K562 (cell line): ENCODE data around the gene ABHD16A. TPM values are rescaled to one million over a fixed set of nuclear protein-coding genes. Genes with fewer than 3 reads are reported as not detected.

Experiments
- ADNP ChIP-seq: fragments of 200-800 bp; sonication (Bioruptor generic); IDR thresholded peaks from 2 replicates; pipeline ENCODE4 v1.6.1; 2016; ENCODE audit warnings: missing genetic modification characterization, missing compliant biosample characterization
- CBFA2T3 ChIP-seq: fragments of 450-650 bp; IDR thresholded peaks from 2 replicates; pipeline ENCODE4 v1.6.1; 2017
- CBFB ChIP-seq: sonication (generic); formaldehyde crosslinking; IDR thresholded peaks from 2 replicates; pipeline ENCODE4 v1.4.0; 2020; ENCODE audit warnings: mild to moderate bottlenecking, missing genetic modification reagents
- DMBX1 ChIP-seq: fragments of 250-450 bp; sonication (Bioruptor Pico); IDR thresholded peaks from 2 replicates; pipeline ENCODE4 v1.8.0; 2022; ENCODE audit warnings: inconsistent platforms, mild to moderate bottlenecking, moderate library complexity, borderline replicate concordance
- EWSR1 ChIP-seq: fragments of 450-650 bp; IDR thresholded peaks from 2 replicates; pipeline ENCODE4 v1.6.1; 2018; ENCODE audit warnings: borderline replicate concordance, mild to moderate bottlenecking, low read depth, moderate library complexity; ENCODE audit not compliant: partially characterized antibody
- ILK ChIP-seq: fragments of 450-650 bp; IDR thresholded peaks from 2 replicates; pipeline ENCODE4 v1.6.1; 2016; ENCODE audit warnings: missing genetic modification characterization, low read depth, mild to moderate bottlenecking, missing compliant biosample characterization, moderate library complexity, borderline replicate concordance
- MAFK ChIP-seq: IDR thresholded peaks from 2 replicates; pipeline ENCODE4 v1.6.1; 2011; ENCODE audit warnings: low read length, improper control_type of control experiment
- NCOA6 ChIP-seq: fragments of 450-650 bp; IDR thresholded peaks from 2 replicates; pipeline ENCODE4 v1.6.1; 2017; ENCODE audit warnings: mild to moderate bottlenecking
- NFE2 ChIP-seq: IDR thresholded peaks from 2 replicates; pipeline ENCODE4 v1.6.1; 2014; ENCODE audit warnings: antibody characterized with exemption, low read depth
- PCBP2 ChIP-seq: fragments of 200-400 bp; formaldehyde crosslinking; IDR thresholded peaks from 2 replicates; pipeline ENCODE4 v1.6.1; 2018; ENCODE audit warnings: low read length, low read depth, mild to moderate bottlenecking, moderate library complexity; ENCODE audit not compliant: poor library complexity, severe bottlenecking
- POU5F1 ChIP-seq: fragments of 150-350 bp; IDR thresholded peaks from 2 replicates; pipeline ENCODE4 v1.6.1; 2014; ENCODE audit warnings: borderline replicate concordance, low read length, low read depth, mild to moderate bottlenecking; ENCODE audit not compliant: partially characterized antibody
- PTTG1 ChIP-seq: fragments of 450-650 bp; IDR thresholded peaks from 2 replicates; pipeline ENCODE4 v1.6.1; 2016; ENCODE audit warnings: low read depth, mild to moderate bottlenecking, missing genetic modification characterization, missing compliant biosample characterization
- SFPQ ChIP-seq: fragments of 200-400 bp; formaldehyde crosslinking; IDR thresholded peaks from 2 replicates; pipeline ENCODE4 v1.6.1; 2017; ENCODE audit warnings: mild to moderate bottlenecking, low read depth, low read length, moderate library complexity
- SMC3 ChIP-seq: conservative IDR thresholded peaks from 2 replicates; pipeline ENCODE4 v1.6.1; 2011; ENCODE audit warnings: low read depth, low read length, improper control_type of control experiment; ENCODE audit not compliant: insufficient read depth
- STAT5B ChIP-seq: fragments of 250-450 bp; sonication (Bioruptor Pico); IDR thresholded peaks from 2 replicates; pipeline ENCODE4 v1.8.0; 2021; ENCODE audit warnings: mild to moderate bottlenecking, inconsistent platforms
- THRAP3 ChIP-seq: fragments of 450-650 bp; IDR thresholded peaks from 2 replicates; pipeline ENCODE4 v1.6.1; 2016; ENCODE audit warnings: mild to moderate bottlenecking, inconsistent platforms, borderline replicate concordance
- ZNF431 ChIP-seq: sonication (generic); formaldehyde crosslinking; IDR thresholded peaks from 2 replicates; pipeline ENCODE4 v1.8.0; 2022; ENCODE audit warnings: mild to moderate bottlenecking, missing genetic modification reagents
- ZNF436 ChIP-seq: fragments of 250-450, 450-650 bp; sonication (Bioruptor Pico); formaldehyde crosslinking; IDR thresholded peaks from 2 replicates; pipeline ENCODE4 v1.7.0; 2020; ENCODE audit warnings: mild to moderate bottlenecking
- ZNF444 ChIP-seq: fragments of 250-450 bp; sonication (Bioruptor Pico); IDR thresholded peaks from 2 replicates; pipeline ENCODE4 v1.4.0; 2020; ENCODE audit warnings: mild to moderate bottlenecking, moderate library complexity
- polyA plus RNA-seq, 8 experiments: library from polyadenylated mRNA; depleted of rRNA in 4 of 8; stranded (reverse) in 5 of 8; unstranded in 3 of 8; fragments of >200 nt; fragmentation: Nextera tagmentation in 2 of 8; fragmentation: Illumina TruSeq in 1 of 8; extraction: Ambion mirVana in 2 of 8; extraction: Trizol in 1 of 8; gene quantifications; 2 replicates each; pipeline versions ENCODE4 v1.2.1 to v1.2.3, GENCODE V29; 2011 to 2014; ENCODE audit warnings: inconsistent platforms in 1 of 8, missing spikeins in 1 of 8
- total RNA-seq, 7 experiments: library from RNA; depleted of rRNA in 6 of 7; stranded (reverse); fragments of >200 nt in 6 of 7; fragmentation: Illumina TruSeq in 2 of 7; extraction: Trizol in 2 of 7; gene quantifications; 2 replicates each; pipeline versions ENCODE4 v1.2.1 to v1.2.3, GENCODE V29; 2011 to 2021; ENCODE audit warnings: low replicate concordance in 1 of 7
- TF ChIP-seq, protein P1 (sequence below): fragments of 450-650 bp; IDR thresholded peaks from one replicate; pipeline ENCODE4 v1.6.1; 2018; ENCODE audit warnings: mild to moderate bottlenecking, moderate library complexity; ENCODE audit not compliant: partially characterized antibody
- TF ChIP-seq, protein P2 (sequence below): fragments of 450-650 bp; conservative IDR thresholded peaks from 2 replicates; pipeline ENCODE4 v1.6.1; 2016; ENCODE audit warnings: missing genetic modification characterization, low read depth, mild to moderate bottlenecking, control low read depth, missing compliant biosample characterization
- TF ChIP-seq, protein P3 (sequence below): fragments of 450-650 bp; formaldehyde crosslinking; conservative IDR thresholded peaks from 2 replicates; pipeline ENCODE4 v1.4.0; 2022; ENCODE audit warnings: mild to moderate bottlenecking, missing genetic modification characterization

ABHD16A gene
- total and polyA plus RNA-seq, 9 of the 15 experiments (the other 6 are each of a cell fraction or from before 2014, with no cell fraction given), result 25.8 to 120 (median 81.6) TPM

DNA sequence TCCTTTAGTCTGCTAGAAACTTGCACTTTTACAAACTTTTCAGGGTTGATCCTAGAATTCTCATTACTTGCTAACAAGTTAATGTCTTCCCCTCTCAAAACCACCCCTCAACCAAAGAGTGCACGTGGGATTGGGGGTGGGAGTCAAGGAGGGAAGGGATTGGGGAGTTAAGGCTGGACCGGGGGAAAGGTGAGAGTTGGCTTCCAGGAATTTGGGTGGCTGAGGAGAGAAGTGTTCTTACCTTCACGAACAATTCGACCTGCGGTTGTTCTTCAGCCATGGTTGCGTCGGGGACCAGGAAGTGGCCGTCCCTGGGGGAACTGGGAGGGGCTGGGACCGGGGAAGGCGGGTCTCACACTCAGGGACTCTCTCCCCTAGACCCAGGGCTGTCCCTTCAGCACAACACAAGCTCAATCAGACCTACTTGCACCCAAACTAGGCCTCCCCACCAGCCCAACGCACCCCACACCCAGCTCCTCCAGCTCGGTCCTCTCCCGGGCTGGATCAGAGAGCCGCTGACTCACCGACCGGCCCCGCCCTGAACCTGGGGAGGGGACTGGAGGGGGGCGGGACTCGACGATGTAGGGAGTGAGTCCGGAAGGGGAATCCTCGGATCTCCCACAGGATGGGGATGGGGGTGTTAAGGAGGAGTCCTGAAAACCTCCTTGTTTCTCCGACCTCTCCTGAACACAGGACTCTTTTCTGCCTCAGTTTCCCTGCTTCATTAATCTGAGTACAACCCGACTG, 33.1 kb upstream of the ABHD16A start, which contains the start of gene CLIC1 (continued):
- TF ChIP-seq ADNP (tag) (no peak), THRAP3 (no peak), NCOA6 (no peak), CBFB (CRISPR knock-in tag) (no peak; the same call in 1 of the 2 replicates), POU5F1 (no peak), ILK (tag) (no peak), PTTG1 (tag) (no peak), ZNF431 (CRISPR knock-in tag) (no peak), PCBP2 (no peak), DMBX1 (CRISPR knock-in tag) (0 out of 2 replicates have a peak, but pooled peaks have one; percentile 19), ZNF444 (no peak), MAFK (peak; percentile 64), STAT5B (no peak), NFE2 (no peak), CBFA2T3 (no peak), ZNF436 (CRISPR knock-in tag) (peak; percentile 64; the same call in 1 of the 2 replicates), SMC3 (peak; percentile 25; the same call in 1 of the 2 replicates), EWSR1 (no peak), SFPQ (no peak)
- TF ChIP-seq, protein P1, sequence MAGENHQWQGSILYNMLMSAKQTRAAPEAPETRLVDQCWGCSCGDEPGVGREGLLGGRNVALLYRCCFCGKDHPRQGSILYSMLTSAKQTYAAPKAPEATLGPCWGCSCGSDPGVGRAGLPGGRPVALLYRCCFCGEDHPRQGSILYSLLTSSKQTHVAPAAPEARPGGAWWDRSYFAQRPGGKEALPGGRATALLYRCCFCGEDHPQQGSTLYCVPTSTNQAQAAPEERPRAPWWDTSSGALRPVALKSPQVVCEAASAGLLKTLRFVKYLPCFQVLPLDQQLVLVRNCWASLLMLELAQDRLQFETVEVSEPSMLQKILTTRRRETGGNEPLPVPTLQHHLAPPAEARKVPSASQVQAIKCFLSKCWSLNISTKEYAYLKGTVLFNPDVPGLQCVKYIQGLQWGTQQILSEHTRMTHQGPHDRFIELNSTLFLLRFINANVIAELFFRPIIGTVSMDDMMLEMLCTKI, result no peak
- TF ChIP-seq, protein P2, sequence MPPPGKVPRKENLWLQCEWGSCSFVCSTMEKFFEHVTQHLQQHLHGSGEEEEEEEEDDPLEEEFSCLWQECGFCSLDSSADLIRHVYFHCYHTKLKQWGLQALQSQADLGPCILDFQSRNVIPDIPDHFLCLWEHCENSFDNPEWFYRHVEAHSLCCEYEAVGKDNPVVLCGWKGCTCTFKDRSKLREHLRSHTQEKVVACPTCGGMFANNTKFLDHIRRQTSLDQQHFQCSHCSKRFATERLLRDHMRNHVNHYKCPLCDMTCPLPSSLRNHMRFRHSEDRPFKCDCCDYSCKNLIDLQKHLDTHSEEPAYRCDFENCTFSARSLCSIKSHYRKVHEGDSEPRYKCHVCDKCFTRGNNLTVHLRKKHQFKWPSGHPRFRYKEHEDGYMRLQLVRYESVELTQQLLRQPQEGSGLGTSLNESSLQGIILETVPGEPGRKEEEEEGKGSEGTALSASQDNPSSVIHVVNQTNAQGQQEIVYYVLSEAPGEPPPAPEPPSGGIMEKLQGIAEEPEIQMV (tag), result no peak; the same call in 1 of the 2 replicates
- TF ChIP-seq, protein P3, sequence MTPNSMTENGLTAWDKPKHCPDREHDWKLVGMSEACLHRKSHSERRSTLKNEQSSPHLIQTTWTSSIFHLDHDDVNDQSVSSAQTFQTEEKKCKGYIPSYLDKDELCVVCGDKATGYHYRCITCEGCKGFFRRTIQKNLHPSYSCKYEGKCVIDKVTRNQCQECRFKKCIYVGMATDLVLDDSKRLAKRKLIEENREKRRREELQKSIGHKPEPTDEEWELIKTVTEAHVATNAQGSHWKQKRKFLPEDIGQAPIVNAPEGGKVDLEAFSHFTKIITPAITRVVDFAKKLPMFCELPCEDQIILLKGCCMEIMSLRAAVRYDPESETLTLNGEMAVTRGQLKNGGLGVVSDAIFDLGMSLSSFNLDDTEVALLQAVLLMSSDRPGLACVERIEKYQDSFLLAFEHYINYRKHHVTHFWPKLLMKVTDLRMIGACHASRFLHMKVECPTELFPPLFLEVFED (CRISPR knock-in tag), result peak; percentile 91
